Left renal cortex interstitium (tissue), 4 donors: ENCODE measurements around the gene FLACC1. TPM values are rescaled to one million over a fixed set of nuclear protein-coding genes. Genes with fewer than 3 reads are reported as not detected.
"Not testable (repeated sequence)": the region's sequence is repeated elsewhere in the genome, so short reads cannot be mapped to it uniquely, and the experiment has no call there.

Experiments
- DNase-seq, 4 donors: peaks; one replicate each; pipeline ENCODE4 v3.0.0-alpha.2; 2013; ENCODE audit warnings: low read depth in 4 of 4, low spot score in 2 of 4, missing footprints in 1 of 4
- polyA plus RNA-seq, 4 donors: library from polyadenylated mRNA; unstranded; fragments of 120-200 nt; gene quantifications; one replicate each; pipeline ENCODE4 v1.2.1, GENCODE V29; 2013; ENCODE audit not compliant: insufficient read length in 4 of 4

FLACC1 gene
- polyA plus RNA-seq, 4 donors = 0.48 to 4.9 (median 2.2) TPM

GRCh38 chr2:201257956-201258665, 99.0 kb downstream of the FLACC1 start:
- DNase-seq = peak in 3 of 4 donors; percentile 40 to 55 (median 41)

- DNase-seq = no peak
Measured at GRCh38 chr2:201257381-201257955, 99.7 kb downstream of the FLACC1 start.

GRCh38 chr2:201256082-201256481, 101.1 kb downstream of the FLACC1 start:
- DNase-seq = no peak

- DNase-seq = no peak
Measured at GRCh38 chr2:201255408-201256033, 101.6 kb downstream of the FLACC1 start.

GRCh38 chr2:201254081-201254730, 102.9 kb downstream of the FLACC1 start:
- no peak for DNase-seq

GRCh38 chr2:201250741-201251140, 106.4 kb downstream of the FLACC1 start:
- DNase-seq = no peak

DNA sequence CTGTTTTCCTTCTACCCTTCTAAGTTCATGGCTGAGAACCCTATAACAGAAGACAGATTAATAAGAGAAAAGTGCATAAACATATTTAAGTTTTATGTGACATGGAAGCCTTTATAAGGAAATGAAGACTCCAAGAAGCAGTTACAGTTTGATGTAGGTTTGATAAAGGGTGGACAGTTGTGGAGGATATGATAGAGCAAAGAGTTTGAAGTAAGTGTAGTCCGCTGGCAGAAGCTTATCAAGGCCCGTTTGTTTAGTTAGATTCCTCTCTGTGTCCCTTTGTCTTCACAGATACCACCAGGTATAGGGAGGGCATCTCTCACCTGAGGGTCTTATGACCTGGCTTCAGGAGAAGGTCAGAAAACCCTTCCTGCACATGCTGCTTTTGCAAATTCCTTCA, 107.3 kb downstream of the FLACC1 start:
- no peak for DNase-seq

DNA sequence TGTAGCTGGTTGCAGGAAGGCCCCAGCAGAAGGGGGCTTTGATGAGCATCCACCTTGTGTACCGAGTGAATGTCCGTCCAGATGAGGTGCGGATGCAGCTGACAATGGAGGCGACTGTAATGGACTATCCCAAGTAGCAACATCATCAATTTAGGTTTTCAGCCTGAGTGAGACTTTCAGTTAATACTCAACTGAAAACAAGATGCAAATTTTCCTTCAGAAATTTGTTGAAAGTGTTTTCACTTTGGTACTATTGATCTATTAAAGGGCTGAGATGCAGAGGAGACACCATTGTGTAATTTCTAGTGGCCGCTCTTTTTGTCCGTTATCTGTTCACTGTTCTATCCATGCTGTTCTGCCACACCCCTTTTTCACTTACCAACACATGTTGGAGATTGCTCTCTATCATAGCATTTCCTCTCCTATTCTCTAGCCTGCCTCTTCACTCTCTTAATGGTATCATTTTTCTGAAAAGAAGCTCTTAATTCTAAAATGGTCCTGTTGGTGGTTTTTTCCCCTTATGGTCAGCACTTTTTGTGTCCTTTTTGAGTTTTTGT, 108.8 kb downstream of the FLACC1 start:
- DNase-seq = no peak

DNA sequence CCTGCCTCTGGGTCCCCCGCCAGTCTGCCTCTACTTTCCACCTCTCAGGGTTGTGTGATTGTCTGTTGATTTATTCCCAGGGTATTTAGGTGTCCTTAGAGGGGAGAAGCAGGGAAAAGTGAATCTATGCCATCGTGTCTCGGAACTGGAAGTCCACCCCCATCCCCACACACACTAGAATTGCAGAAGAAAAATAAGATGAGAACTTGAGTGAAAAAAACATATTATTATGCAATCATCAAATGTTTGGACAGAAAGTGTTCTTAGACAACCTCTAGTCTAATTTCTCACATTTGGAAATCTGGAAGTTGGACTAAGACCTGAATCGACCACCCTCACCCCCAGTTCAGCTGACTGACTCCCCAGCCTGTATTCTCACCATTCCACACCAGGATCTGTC, 110.9 kb downstream of the FLACC1 start:
- DNase-seq = no peak

- DNase-seq = no peak
Measured at GRCh38 chr2:201244829-201245228, 112.3 kb downstream of the FLACC1 start.

GRCh38 chr2:201242571-201243277, 114.4 kb downstream of the FLACC1 start:
- DNase-seq = no peak

DNA sequence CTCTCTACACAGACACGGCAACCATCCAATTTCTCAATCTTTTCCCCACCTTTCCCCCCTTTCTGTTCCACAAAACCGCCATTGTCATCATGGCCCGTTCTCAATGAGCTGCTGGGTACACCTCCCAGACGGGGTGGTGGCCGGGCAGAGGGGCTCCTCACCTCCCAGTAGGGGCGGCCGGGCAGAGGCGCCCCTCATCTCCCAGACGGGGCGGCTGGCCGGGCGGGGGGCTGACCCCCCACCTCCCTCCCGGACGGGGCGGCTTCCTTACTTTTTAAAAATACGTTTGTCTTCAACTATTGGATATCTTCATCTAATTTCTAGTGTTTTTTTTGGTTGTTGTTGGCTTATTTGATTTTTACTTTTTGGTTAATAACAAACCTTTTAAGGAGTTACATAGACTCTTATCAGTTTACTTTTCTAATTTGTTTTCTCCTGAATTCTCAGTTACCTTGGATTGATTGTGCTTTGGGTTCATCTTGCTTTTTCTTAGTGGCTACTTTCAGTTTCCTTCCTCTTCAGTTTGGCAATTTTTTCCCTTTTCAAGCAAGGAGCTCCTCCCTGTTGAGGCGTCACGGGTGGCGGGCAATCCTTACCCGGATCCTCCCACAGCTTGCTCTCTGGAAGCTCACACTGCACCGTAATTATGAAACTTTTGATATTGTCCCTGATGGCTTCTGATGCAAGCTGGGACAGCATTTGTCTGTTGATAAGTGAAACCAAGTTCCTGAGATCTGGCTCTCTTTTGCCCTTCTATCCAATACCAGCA, 117.8 kb downstream of the FLACC1 start:
- DNase-seq = not testable (repeated sequence)

Other genes starting within 250 kb of the FLACC1 start
- 10 to 100 TPM; 46.2 to 92.5 (median 65.9) TPM for gene CFLAR, start 241.2 kb downstream of the FLACC1 start, polyA plus RNA-seq
- 10 to 100 TPM in 1 of 4 donors, 1 to 10 TPM in 3; 6.9 to 11.7 (median 8.8) TPM for gene CASP10, start 174.2 kb downstream of the FLACC1 start, polyA plus RNA-seq
- 10 to 100 TPM; 11.2 to 21.0 (median 12.6) TPM for gene CASP8, start 96.8 kb downstream of the FLACC1 start, polyA plus RNA-seq
- 10 to 100 TPM; 37.4 to 46.8 (median 41.7) TPM for gene TRAK2, start 94.1 kb upstream of the FLACC1 start, polyA plus RNA-seq
- gene STRADB, start 94.4 kb upstream of the FLACC1 start, polyA plus RNA-seq = 100 to 1,000 TPM in 1 of 4 donors, 10 to 100 TPM in 3; 69.0 to 105 (median 79.4) TPM